SK-N-SH (cell line): ENCODE measurements around the gene TWF2. TPM values are rescaled to one million over a fixed set of nuclear protein-coding genes. Genes with fewer than 3 reads are reported as not detected.

Source experiments
- CTCF ChIA-PET: fragments of 300-600, 350-600 bp; formaldehyde crosslinking; extraction: SDS; loops from one replicate; lab custom pipeline; 2021; lab: Yijun Ruan, JAX
- POLR2A ChIA-PET: fragments of 350-600 bp; sonication (Branson Sonifier 250); formaldehyde crosslinking; extraction: SDS; loops from one replicate; lab custom pipeline; 2020; ENCODE audit warnings: antibody characterized with exemption, inconsistent platforms; lab: Yijun Ruan, JAX
- DNase-seq: peaks from one replicate; pipeline ENCODE4 v3.0.0; 2012
- H2AFZ ChIP-seq: fragments of 200-600 bp; sonication (generic); 2 replicates; pipeline ENCODE4 v1.8.1; 2016; ENCODE audit warnings: antibody characterized with exemption, mild to moderate bottlenecking, low read depth
- H3F3A ChIP-seq: fragments of 200-600 bp; sonication (generic); replicated peaks from 2 replicates; pipeline ENCODE3; 2016; ENCODE audit warnings: antibody characterized with exemption, mild to moderate bottlenecking; ENCODE audit not compliant: insufficient read depth
- H3K27ac ChIP-seq, 2 experiments: fragments of 200-500 bp in 1 of 2; fragments of 200-600 bp in 1 of 2; sonication (Bioruptor generic) in 1 of 2; sonication (generic), shearing (Covaris generic) in 1 of 2; 2 replicates each; pipeline versions ENCODE4 v1.5.1 to v1.6.1; 2014 to 2016; ENCODE audit warnings: low read depth in 2 of 2, inconsistent platforms in 1 of 2, low read length in 1 of 2, mild to moderate bottlenecking in 1 of 2, mixed read lengths in 1 of 2
- H3K27me3 ChIP-seq: fragments of 200-600 bp; sonication (generic), shearing (Covaris generic); 2 replicates; pipeline ENCODE4 v1.6.1; 2016; ENCODE audit warnings: mixed run types; ENCODE audit not compliant: insufficient read depth
- H3K36me3 ChIP-seq, 2 experiments: fragments of 200-500 bp in 1 of 2; fragments of 200-600 bp in 1 of 2; sonication (Bioruptor generic) in 1 of 2; sonication (generic) in 1 of 2; replicated peaks in 1 of 2; 2 replicates each; pipeline versions ENCODE3 to v1.5.1; 2014 to 2016; ENCODE audit warnings: low read length in 1 of 2, mild to moderate bottlenecking in 1 of 2; ENCODE audit not compliant: insufficient read depth in 2 of 2, control insufficient read depth in 1 of 2
- H3K4me1 ChIP-seq, 2 experiments: fragments of 200-500 bp in 1 of 2; fragments of 200-600 bp in 1 of 2; sonication (Bioruptor generic) in 1 of 2; sonication (generic), shearing (Covaris generic) in 1 of 2; 2 replicates each; pipeline versions ENCODE4 v1.5.1 to v1.6.1; 2014 to 2016; ENCODE audit warnings: low read depth in 1 of 2, low read length in 1 of 2, mixed run types in 1 of 2; ENCODE audit not compliant: insufficient read depth in 2 of 2, control insufficient read depth in 1 of 2
- H3K4me2 ChIP-seq: fragments of 200-600 bp; sonication (generic), shearing (Covaris generic); 2 replicates; pipeline ENCODE4 v1.6.1; 2017; ENCODE audit warnings: mixed run types
- H3K4me3 ChIP-seq, 2 experiments: fragments of 200-500 bp in 1 of 2; fragments of 200-600 bp in 1 of 2; sonication (Bioruptor generic) in 1 of 2; sonication (generic), shearing (Covaris generic) in 1 of 2; 2 replicates each; pipeline versions ENCODE4 v1.5.1 to v1.8.1; 2014 to 2016; ENCODE audit warnings: low read depth in 2 of 2, inconsistent platforms in 1 of 2, low read length in 1 of 2, mild to moderate bottlenecking in 1 of 2, mixed read lengths in 1 of 2, moderate library complexity in 1 of 2
- H3K79me2 ChIP-seq: fragments of 200-600 bp; sonication (generic); 2 replicates; pipeline ENCODE4 v1.8.1; 2017; ENCODE audit warnings: mild to moderate bottlenecking; ENCODE audit not compliant: insufficient read depth
- H3K9ac ChIP-seq: fragments of 200-600 bp; sonication (generic); 2 replicates; pipeline ENCODE4 v1.6.1; 2017; ENCODE audit warnings: mixed run types
- H3K9me2 ChIP-seq: fragments of 200-600 bp; sonication (generic); 2 replicates; pipeline ENCODE4 v1.6.1; 2017; ENCODE audit warnings: mixed run types
- H3K9me3 ChIP-seq: fragments of 200-600 bp; sonication (generic); 2 replicates; pipeline ENCODE4 v1.6.1; 2017; ENCODE audit warnings: mixed run types, mild to moderate bottlenecking, moderate library complexity
- H4K20me1 ChIP-seq: fragments of 200-600 bp; sonication (generic); 2 replicates; pipeline ENCODE4 v1.6.1; 2017; ENCODE audit warnings: mild to moderate bottlenecking, mixed run types; ENCODE audit not compliant: insufficient read depth
- CHD2 ChIP-seq: fragments of 150-350 bp; IDR thresholded peaks from 2 replicates; pipeline ENCODE4 v1.6.1; 2018; ENCODE audit warnings: low read length; ENCODE audit not compliant: partially characterized antibody
- EP300 ChIP-seq, 2 experiments: IDR thresholded peaks; 2 replicates each; pipeline versions ENCODE4 v1.4.0 to v1.6.1; 2012; ENCODE audit warnings: borderline replicate concordance in 1 of 2, low read depth in 1 of 2, low read length in 1 of 2
- FOSL2 ChIP-seq: IDR thresholded peaks from 2 replicates; pipeline ENCODE4 v1.4.0; 2012; ENCODE audit warnings: low read depth, mild to moderate bottlenecking, moderate library complexity, borderline replicate concordance
- GABPA ChIP-seq: IDR thresholded peaks from 2 replicates; pipeline ENCODE4 v1.4.0; 2012; ENCODE audit warnings: low read depth, mild to moderate bottlenecking
- JUND ChIP-seq: IDR thresholded peaks from 2 replicates; pipeline ENCODE4 v1.4.0; 2012
- MXI1 ChIP-seq: IDR thresholded peaks from 2 replicates; pipeline ENCODE4 v1.6.1; 2012; ENCODE audit warnings: mild to moderate bottlenecking, low read depth, low read length, improper control_type of control experiment
- NFIC ChIP-seq: IDR thresholded peaks from 2 replicates; pipeline ENCODE4 v1.4.0; 2012; ENCODE audit warnings: borderline replicate concordance
- RAD21 ChIP-seq: IDR thresholded peaks from 2 replicates; pipeline ENCODE4 v1.6.1; 2012; ENCODE audit warnings: mild to moderate bottlenecking, low read length
- REST ChIP-seq: IDR thresholded peaks from 2 replicates; pipeline ENCODE4 v1.6.1; 2012; ENCODE audit warnings: mild to moderate bottlenecking, low read depth, low read length, moderate library complexity
- RFX5 ChIP-seq: IDR thresholded peaks from 2 replicates; pipeline ENCODE4 v1.6.1; 2012; ENCODE audit warnings: mild to moderate bottlenecking, improper control_type of control experiment, low read length
- TAF1 ChIP-seq: IDR thresholded peaks from 2 replicates; pipeline ENCODE4 v1.6.1; 2012; ENCODE audit warnings: low read depth, mild to moderate bottlenecking, low read length, moderate library complexity, borderline replicate concordance
- USF2 ChIP-seq: fragments of 150-350 bp; IDR thresholded peaks from 2 replicates; pipeline ENCODE4 v1.6.1; 2017; ENCODE audit warnings: antibody characterized with exemption, low read length, low read depth, borderline replicate concordance
- WGBS: methylation state at CpG from one replicate; pipeline ENCODE4 v1.1.6; 2017; ENCODE audit warnings: low lambda C conversion rate; 5-methylcytosine and 5-hydroxymethylcytosine counted together
- polyA plus RNA-seq, 3 experiments: library from polyadenylated mRNA; depleted of rRNA; stranded (reverse); fragments of >200 nt; gene quantifications; 2 replicates each; pipeline ENCODE4 v1.2.3, GENCODE V29; 2012

The TWF2 gene
- polyA plus RNA-seq, 1 of the 3 experiments (the other 2 are of a cell fraction), result 188 TPM

- Histone ChIP-seq H3K79me2 (no peaks in the 10 kb centered on the region), H3K27ac (no peak overlapping the region), H3K36me3 (peaks cover 10 to 31% of the 10 kb centered on the region in 2 experiments), H3K4me3 (no peak overlapping the region), H3K4me1 (no peaks in the 10 kb centered on the region), H3K4me2 (no peak overlapping the region), H4K20me1 (peaks cover 6% of the 10 kb centered on the region), H3F3A (no peaks in the 10 kb centered on the region)
- POLR2A ChIA-PET, result interaction anchor here (0.6 kb wide), 1 partner anchor 61 kb away, joined by 4 read pairs; the partner anchor contains the start of gene GLYCTK
- TF ChIP-seq NFIC, result no peak
- TF ChIP-seq RAD21, result no peak
- no peak for TF ChIP-seq GABPA
- TF ChIP-seq EP300 (IDR thresholded peaks at IDR 0.05; ENCODE audit: borderline replicate concordance in 1 of 2, low read depth in 1 of 2, low read length in 1 of 2), result no peak
- TF ChIP-seq RFX5, result no peak
- no peak for TF ChIP-seq CHD2
- no peak for TF ChIP-seq JUND
- TF ChIP-seq MXI1, result no peak
- TF ChIP-seq REST, result no peak
- TF ChIP-seq, all 33 proteins: peak for 0
- Histone ChIP-seq H3K27me3 (no peaks in the 10 kb centered on the region), H3K9ac (no peak overlapping the region), H3K9me3 (no peaks in the 10 kb centered on the region), H3K9me2 (no peaks in the 10 kb centered on the region), H2AFZ (no peak overlapping the region)
- CTCF ChIA-PET, result interaction anchor here (1.2 to 16.1 kb wide), 4 partner anchors 8 to 224 kb away, joined by 3 to 257 read pairs (median 83); partner anchors contain the start of gene TWF2
- WGBS, result 86% methylated on average over 2 of the region's 5 CpGs
- no peak for DNase-seq
These were observed 12.6 kb downstream of the TWF2 start for GRCh38 chr3:52226229-52226817.

- Histone ChIP-seq H4K20me1 (no peaks in the 10 kb centered on the region), H3K9me3 (no peaks in the 10 kb centered on the region), H3K79me2 (no peaks in the 10 kb centered on the region), H3K9ac (no peak within 1 kb of the TSS), H2AFZ (no peak within 1 kb of the TSS), H3K9me2 (no peaks in the 10 kb centered on the region), H3K4me1 (peaks cover 0 to under 1% of the 10 kb centered on the region in 2 experiments; a peak in 1 of 4 replicates), H3K4me2 (no peak within 1 kb of the TSS), H3K4me3 (no peak within 1 kb of the TSS), H3K27ac (no peak within 1 kb of the TSS), H3F3A (no peaks in the 10 kb centered on the region), H3K36me3 (peaks cover 4 to 24% of the 10 kb centered on the region in 2 experiments), H3K27me3 (no peaks in the 10 kb centered on the region)
- no peak for DNase-seq
- CTCF ChIA-PET, result interaction anchor here (1.2 to 16.1 kb wide), 5 partner anchors 8 to 223 kb away, joined by 3 to 257 read pairs (median 57); partner anchors contain the start of gene TWF2
- WGBS, result 87% methylated on average over 5 of the region's 9 CpGs
- TF ChIP-seq USF2 (no peak), TAF1 (no peak), FOSL2 (no peak)
- POLR2A ChIA-PET, result interaction anchor here (0.6 kb wide), 1 partner anchor 62 kb away, joined by 4 read pairs; the partner anchor contains the start of gene GLYCTK
These were observed 13.3 kb downstream of the TWF2 start, which contains the start of gene TLR9 for GRCh38 chr3:52225452-52226228. Gene TLR9, minus strand, starts transcription at chr3:52225645. Its CDS starts 116 bp downstream, at chr3:52225529.
